IPS-15b (cell line): ENCODE measurements around the gene LRRN3.

Experiments
- H3K27me3 ChIP-seq: one replicate; pipeline ENCODE4 v1.6.1; 2013; ENCODE audit warnings: low read length; ENCODE audit not compliant: control insufficient read depth, insufficient read depth
- H3K36me3 ChIP-seq: one replicate; pipeline ENCODE4 v1.6.1; 2013; ENCODE audit warnings: low read length; ENCODE audit not compliant: control insufficient read depth, insufficient read depth
- H3K4me1 ChIP-seq: one replicate; pipeline ENCODE4 v1.6.1; 2013; ENCODE audit warnings: mild to moderate bottlenecking, low read length; ENCODE audit not compliant: control insufficient read depth, insufficient read depth
- H3K4me3 ChIP-seq: one replicate; pipeline ENCODE4 v1.5.1; 2013; ENCODE audit warnings: low read depth, low read length
- H3K9ac ChIP-seq: one replicate; pipeline ENCODE4 v1.6.1; 2013; ENCODE audit warnings: low read depth, mild to moderate bottlenecking, low read length
- H3K9me3 ChIP-seq: one replicate; pipeline ENCODE4 v1.6.1; 2013; ENCODE audit warnings: mild to moderate bottlenecking, low read length; ENCODE audit not compliant: control insufficient read depth, insufficient read depth

Gene LRRN3

DNA sequence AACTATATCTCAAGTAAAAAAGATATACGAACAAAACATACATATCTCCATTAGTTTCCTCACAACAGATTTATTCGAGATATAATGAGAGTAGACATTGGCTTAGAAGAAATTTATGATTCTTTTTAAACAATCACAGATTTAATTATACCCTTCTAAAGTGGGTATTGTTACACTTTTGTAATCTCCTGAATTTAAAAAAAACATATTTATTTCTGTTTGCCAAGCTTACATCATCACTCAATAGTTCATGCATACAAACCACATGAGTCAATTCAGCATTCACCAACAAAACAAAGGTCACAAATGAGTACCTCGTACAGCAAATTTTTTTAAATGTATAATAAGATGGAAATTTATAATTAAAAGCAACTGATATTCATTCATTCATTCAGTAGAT, 17.6 kb downstream of the LRRN3 start:
- Histone ChIP-seq H3K4me1 (peaks cover 17% of the 10 kb centered on the region), H3K9me3 (no peaks in the 10 kb centered on the region), H3K9ac (no peak overlapping the region), H3K36me3 (no peaks in the 10 kb centered on the region), H3K4me3 (no peak overlapping the region), H3K27me3 (no peaks in the 10 kb centered on the region)

DNA sequence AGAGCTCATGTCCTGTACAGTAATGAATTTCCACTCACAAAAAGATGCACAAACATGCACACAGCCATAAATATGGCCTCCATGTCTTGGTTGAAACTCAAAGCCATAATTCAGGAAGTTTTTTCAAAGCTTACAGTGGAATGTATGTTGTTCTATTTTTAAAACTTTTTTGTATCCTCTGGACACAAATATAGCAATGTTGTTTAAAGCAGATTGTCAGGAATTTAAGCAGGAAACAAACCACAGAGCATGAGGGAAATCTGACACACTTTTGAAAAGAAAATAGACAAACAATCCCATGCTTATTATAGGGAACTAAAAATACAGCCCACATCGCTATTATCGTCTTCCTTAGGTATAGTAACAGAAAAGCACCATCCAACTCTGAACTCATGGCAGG, 21.5 kb downstream of the LRRN3 start:
- no peak overlapping the region for H3K9ac ChIP-seq
- H3K4me3 ChIP-seq = no peak overlapping the region
- H3K36me3 ChIP-seq = no peaks in the 10 kb centered on the region
- H3K4me1 ChIP-seq = no peaks in the 10 kb centered on the region
- no peaks in the 10 kb centered on the region for H3K9me3 ChIP-seq
- no peaks in the 10 kb centered on the region for H3K27me3 ChIP-seq

DNA sequence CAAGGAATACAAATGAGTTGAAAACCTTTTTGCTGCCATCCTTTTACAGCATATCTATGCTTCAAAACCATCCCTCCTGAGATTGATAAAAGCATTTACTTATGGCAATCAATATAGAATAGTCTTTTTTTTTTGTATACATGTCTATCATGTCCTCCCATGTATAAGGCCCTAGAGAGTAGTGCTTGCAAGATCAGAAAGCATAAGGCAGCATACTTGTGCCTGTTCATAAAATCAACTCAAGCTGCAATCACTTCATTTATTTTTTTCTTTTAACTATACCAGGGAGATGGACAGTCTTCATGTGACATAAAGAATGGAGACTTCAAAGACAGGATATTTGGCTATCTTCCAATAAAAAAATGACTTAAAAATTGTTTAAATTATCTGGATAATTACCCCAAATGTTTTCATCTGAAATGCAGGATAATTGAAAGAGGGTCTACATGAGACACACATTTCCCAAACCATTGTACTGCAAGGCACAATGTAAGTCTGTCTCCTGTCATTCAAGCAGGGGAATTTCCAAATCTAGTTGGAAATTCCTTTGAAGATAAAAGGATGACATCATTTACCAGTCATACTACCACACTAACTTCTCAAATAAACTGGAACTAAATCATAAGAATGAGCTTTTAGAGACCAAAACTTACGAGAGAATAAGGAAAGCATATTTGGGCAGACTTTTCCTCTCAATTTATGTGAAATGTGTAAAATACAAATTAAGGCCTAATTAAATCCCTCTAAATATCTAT, 22.5 kb downstream of the LRRN3 start:
- Histone ChIP-seq H3K36me3 (no peaks in the 10 kb centered on the region), H3K9me3 (no peaks in the 10 kb centered on the region), H3K9ac (no peak overlapping the region), H3K27me3 (no peaks in the 10 kb centered on the region), H3K4me1 (peaks cover 3% of the 10 kb centered on the region), H3K4me3 (no peak overlapping the region)

DNA sequence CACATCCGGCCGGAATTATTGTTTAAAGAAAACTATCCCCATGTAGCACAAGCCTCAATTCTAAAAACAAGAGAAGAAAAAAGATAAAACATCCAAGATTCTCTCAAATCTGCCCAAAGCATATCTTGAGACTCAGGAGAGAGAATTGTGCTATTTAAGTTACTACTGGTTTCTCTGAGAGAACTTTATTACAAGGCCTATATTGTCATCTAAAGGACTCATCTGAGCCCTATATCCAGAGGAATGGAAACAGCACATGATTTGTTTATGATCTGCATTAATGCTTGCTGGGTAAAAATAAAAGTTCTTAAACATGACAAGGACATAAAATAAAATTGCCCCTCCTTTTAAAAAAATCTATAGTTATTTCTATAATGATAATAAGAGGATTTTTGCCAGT, 25.0 kb downstream of the LRRN3 start:
- H3K4me1 ChIP-seq = peaks cover 3% of the 10 kb centered on the region
- no peak overlapping the region for H3K9ac ChIP-seq
- H3K4me3 ChIP-seq = no peak overlapping the region
- H3K36me3 ChIP-seq = no peaks in the 10 kb centered on the region
- no peaks in the 10 kb centered on the region for H3K27me3 ChIP-seq
- no peaks in the 10 kb centered on the region for H3K9me3 ChIP-seq

DNA sequence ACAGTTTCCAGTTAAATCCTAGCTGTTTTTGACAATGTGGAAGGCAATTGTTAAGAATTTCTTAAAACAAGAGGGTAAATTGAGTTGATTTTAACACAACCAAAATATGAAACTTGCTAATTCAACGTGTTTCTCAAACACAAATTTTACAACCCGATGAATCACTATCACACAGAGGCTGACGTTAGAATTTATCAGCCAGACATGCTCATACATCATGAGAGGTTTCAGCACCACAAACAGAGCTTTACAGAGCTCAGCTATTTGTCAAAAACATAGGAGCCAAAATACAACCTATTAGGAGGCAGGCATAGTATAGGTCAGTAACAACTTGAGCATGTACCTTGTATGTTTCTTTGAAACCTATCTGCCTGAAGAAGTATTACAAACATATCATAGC, 36.1 kb downstream of the LRRN3 start:
- Histone ChIP-seq H3K9me3 (no peaks in the 10 kb centered on the region), H3K36me3 (no peaks in the 10 kb centered on the region), H3K4me3 (no peak overlapping the region), H3K4me1 (no peaks in the 10 kb centered on the region), H3K9ac (no peak overlapping the region), H3K27me3 (no peaks in the 10 kb centered on the region)

GRCh38 chr7:111129435-111129834, 38.5 kb downstream of the LRRN3 start:
- H3K9ac ChIP-seq = no peak overlapping the region
- no peaks in the 10 kb centered on the region for H3K27me3 ChIP-seq
- no peaks in the 10 kb centered on the region for H3K9me3 ChIP-seq
- no peaks in the 10 kb centered on the region for H3K36me3 ChIP-seq
- H3K4me1 ChIP-seq = no peaks in the 10 kb centered on the region
- no peak overlapping the region for H3K4me3 ChIP-seq

DNA sequence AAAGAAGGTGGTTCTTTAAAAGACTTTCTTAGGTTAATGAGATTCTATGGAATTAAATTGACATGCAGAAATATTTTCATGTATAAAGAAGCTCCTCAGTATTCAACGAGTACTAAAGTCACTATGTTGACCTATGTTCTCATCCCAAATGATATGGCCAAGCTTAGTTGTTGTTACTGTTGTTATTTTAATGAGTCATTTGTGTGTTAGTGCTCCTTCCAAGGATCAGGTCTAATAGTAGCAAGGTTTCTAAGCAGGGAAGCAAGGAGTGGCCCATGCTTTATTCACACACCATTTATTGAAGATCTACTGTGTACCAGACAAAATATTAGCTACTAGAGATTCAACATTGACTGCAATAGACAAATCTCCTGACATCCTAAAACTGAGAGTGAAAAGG, 41.9 kb downstream of the LRRN3 start:
- no peak overlapping the region for H3K9ac ChIP-seq

GRCh38 chr7:111137296-111138192, 46.6 kb downstream of the LRRN3 start:
- Histone ChIP-seq H3K9ac (no peak overlapping the region), H3K36me3 (no peaks in the 10 kb centered on the region)

More for the DNA sequence above, 41.9 kb downstream of the LRRN3 start:
- H3K27me3 ChIP-seq = no peaks in the 10 kb centered on the region
- no peaks in the 10 kb centered on the region for H3K9me3 ChIP-seq
- H3K36me3 ChIP-seq = no peaks in the 10 kb centered on the region
- H3K4me3 ChIP-seq = no peak overlapping the region
- no peaks in the 10 kb centered on the region for H3K4me1 ChIP-seq

GRCh38 chr7:111138193-111138569, 47.3 kb downstream of the LRRN3 start:
- Histone ChIP-seq H3K36me3 (no peaks in the 10 kb centered on the region), H3K27me3 (no peaks in the 10 kb centered on the region), H3K4me3 (no peak overlapping the region), H3K9ac (no peak overlapping the region), H3K4me1 (no peaks in the 10 kb centered on the region), H3K9me3 (no peaks in the 10 kb centered on the region)

More at GRCh38 chr7:111137296-111138192, 46.6 kb downstream of the LRRN3 start:
- no peak overlapping the region for H3K4me3 ChIP-seq
- H3K4me1 ChIP-seq = no peaks in the 10 kb centered on the region
- H3K27me3 ChIP-seq = no peaks in the 10 kb centered on the region
- no peaks in the 10 kb centered on the region for H3K9me3 ChIP-seq

DNA sequence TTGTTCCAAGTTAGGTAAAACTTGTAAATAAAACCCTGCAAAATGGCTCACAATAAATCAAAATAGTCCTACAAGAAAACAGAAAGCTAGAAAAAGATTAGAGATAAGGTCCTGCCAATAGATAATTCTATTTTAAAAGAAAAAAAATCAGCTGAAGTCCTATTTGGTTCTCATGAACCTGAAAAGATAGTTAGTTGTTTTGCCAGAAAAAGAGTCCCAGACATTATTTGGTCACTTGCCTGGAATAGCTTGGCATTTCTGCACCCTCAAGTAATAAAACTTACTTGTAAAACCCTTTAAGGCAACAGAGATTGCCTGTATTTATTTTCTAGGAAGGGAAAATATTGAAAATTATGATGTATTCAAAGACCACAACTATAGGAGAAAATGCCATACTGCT, 47.7 kb downstream of the LRRN3 start:
- H3K9ac ChIP-seq = no peak overlapping the region
- H3K4me1 ChIP-seq = no peaks in the 10 kb centered on the region
- H3K27me3 ChIP-seq = no peaks in the 10 kb centered on the region
- H3K36me3 ChIP-seq = no peaks in the 10 kb centered on the region
- H3K9me3 ChIP-seq = no peaks in the 10 kb centered on the region
- H3K4me3 ChIP-seq = no peak overlapping the region

DNA sequence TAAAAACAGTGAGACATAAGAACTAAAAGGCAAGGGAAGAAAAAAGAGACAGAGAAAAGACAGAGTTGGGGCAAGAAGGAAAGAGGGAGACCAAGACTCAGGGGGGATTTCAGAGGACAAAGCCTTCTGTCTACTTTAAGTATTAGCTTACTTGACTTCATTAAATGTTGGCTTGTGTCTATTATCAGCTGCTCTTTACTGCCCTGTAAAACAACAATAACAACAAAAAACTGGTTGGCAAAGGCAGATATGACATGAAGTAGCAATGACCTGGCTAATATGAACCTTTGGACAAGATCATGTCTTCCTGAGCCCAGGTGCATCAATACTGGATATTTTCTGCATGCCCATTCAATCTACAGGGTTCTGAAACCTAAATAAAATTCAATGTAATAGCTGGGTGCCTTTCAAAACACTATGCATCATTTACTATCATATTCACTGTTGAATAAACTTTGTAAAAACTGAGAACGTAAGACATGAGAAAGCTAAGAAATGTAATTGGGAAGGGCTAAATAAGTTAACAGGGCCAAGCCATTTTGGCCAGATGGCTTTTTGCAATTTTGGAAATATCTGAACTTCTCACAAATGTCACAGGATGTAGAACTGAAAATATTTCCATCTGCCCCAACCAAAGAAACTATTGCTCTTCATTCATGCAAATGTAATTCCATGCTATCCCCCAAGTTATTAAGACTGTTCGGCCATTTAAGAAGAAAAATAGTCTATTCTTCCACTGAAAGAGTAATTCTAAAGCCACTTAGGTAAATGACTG, 49.4 kb downstream of the LRRN3 start:
- H3K9ac ChIP-seq = no peak overlapping the region

More for the DNA sequence above, 49.4 kb downstream of the LRRN3 start:
- Histone ChIP-seq H3K27me3 (no peaks in the 10 kb centered on the region), H3K36me3 (no peaks in the 10 kb centered on the region), H3K4me1 (no peaks in the 10 kb centered on the region), H3K4me3 (no peak overlapping the region), H3K9me3 (no peaks in the 10 kb centered on the region)
